Activated naive CD4-positive, alpha-beta T cell treated with anti-CD3 and anti-CD28 coated beads for 36 hours (primary cell): ENCODE data around the gene SNORC. TPM values are rescaled to one million over a fixed set of nuclear protein-coding genes. Genes with fewer than 3 reads are reported as not detected.
"Not testable (repeated sequence)": the region's sequence is repeated elsewhere in the genome, so short reads cannot be mapped to it uniquely, and the experiment has no call there.

Experiments used
- CTCF ChIA-PET: fragments of 350-600 bp; sonication (Branson Sonifier 250); formaldehyde crosslinking; loops from one replicate; lab custom pipeline; 2021; ENCODE audit warnings: antibody characterized with exemption; lab: Charles Lee
- DNase-seq: peaks from one replicate; pipeline ENCODE4 v3.0.0-alpha.2; 2020
- H3K27ac Mint-ChIP-seq: one replicate; pipeline ENCODE4 v1.8.0; 2021; ENCODE audit warnings: mild to moderate bottlenecking, mixed read lengths
- H3K27me3 Mint-ChIP-seq: one replicate; pipeline ENCODE4 v1.8.0; 2021; ENCODE audit warnings: low read depth, mixed read lengths
- H3K36me3 Mint-ChIP-seq: one replicate; pipeline ENCODE4 v1.8.0; 2021; ENCODE audit warnings: low read depth, mixed read lengths
- H3K4me1 Mint-ChIP-seq: one replicate; pipeline ENCODE4 v1.8.0; 2021; ENCODE audit warnings: low read depth, mixed read lengths
- H3K4me3 Mint-ChIP-seq: one replicate; pipeline ENCODE4 v1.8.0; 2021; ENCODE audit warnings: mild to moderate bottlenecking, moderate library complexity, mixed read lengths
- H3K9me3 Mint-ChIP-seq: one replicate; pipeline ENCODE4 v1.8.0; 2021; ENCODE audit warnings: mixed read lengths
- intact Hi-C: fragments of 100-400 bp; cut with micrococcal nuclease; formaldehyde crosslinking; loops from one replicate; pipeline ENCODE4 v1.15.1; 2023
- total RNA-seq, 2 experiments: library from RNA; stranded (reverse); gene quantifications; one replicate each; pipeline ENCODE4 v1.2.3, GENCODE V29; 2021

SNORC gene
- total RNA-seq, 2 experiments from 2014 or later = 0.72 to 1.1 TPM

DNA sequence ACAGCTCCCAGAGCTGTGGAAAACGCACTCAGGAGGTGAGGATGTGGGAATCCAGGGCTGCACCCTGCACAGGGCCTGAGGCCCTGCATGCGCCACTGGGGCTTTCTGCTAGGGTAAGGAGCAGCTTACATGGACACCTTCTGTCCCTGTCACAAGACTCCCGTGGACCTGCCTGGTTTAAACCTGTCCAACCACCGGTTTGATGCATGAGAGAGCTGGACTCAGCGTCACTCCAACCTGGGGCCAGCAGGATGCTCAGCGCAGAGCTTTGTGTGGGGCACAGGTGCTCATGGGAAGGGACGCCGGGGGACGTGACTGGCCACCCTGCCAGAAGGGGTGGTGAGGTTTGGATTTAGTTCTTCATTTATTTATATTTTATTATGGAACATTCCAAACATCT is 24.2 kb downstream of the SNORC start:
- Mint-ChIP-seq H3K4me3 (no peak overlapping the region), H3K27ac (no peak overlapping the region), H3K36me3 (no peaks in the 10 kb centered on the region), H3K4me1 (peaks cover 8% of the 10 kb centered on the region), H3K9me3 (no peaks in the 10 kb centered on the region), H3K27me3 (peaks cover 9% of the 10 kb centered on the region)
- no peak for DNase-seq
- intact Hi-C loops = no loop called here
- CTCF ChIA-PET = interaction anchor here (0.6 kb wide), 1 partner anchor 347 kb away, joined by 7 read pairs; no protein-coding TSS in a partner anchor

DNA sequence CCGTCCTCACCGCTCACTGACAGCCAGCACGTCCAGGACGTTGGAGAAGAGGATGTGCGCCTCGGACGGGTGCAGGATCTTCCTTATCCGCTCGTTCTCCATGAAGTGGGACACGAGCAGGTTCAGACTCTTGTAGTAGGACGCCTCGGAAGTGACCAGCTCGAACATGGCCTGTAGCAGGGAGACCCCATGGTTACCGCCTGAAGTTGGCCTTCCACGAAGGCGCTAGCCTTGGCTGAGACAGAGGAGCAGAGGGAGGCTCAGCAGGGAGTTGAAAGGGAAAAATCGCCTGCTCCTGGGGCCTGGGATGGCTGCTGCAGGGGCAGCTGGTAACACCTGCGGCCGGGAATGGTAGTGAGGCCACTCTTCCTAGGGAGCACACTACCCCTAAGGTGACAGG is 24.7 kb downstream of the SNORC start:
- intact Hi-C loops = no loop called here

DNA sequence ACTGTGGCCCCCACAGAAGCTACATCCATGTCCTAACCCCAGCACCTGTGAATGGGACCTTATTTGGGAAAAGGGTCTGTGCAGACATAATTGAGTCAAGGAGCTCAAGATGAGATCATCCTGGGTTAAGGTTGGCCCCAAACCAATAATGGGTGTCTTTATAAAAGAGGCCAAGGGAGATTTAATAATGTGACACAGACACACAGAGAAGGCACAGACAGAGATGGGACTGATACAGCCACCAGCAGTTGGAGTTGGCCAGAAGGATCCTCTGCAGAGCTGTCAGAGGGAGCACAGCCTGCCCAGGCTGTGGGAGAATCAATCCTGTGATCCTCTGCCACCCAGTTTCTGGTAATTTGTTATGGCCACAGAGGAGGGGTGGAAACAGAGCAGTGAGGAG is 26.0 kb downstream of the SNORC start:
- intact Hi-C loops = no loop called here
- Mint-ChIP-seq H3K27me3 (peaks cover 3% of the 10 kb centered on the region), H3K4me3 (no peak overlapping the region), H3K27ac (no peak overlapping the region), H3K36me3 (no peaks in the 10 kb centered on the region), H3K4me1 (peaks cover 8% of the 10 kb centered on the region), H3K9me3 (no peaks in the 10 kb centered on the region)
- CTCF ChIA-PET = no interaction called here
- no peak for DNase-seq

More for the DNA sequence above, 24.7 kb downstream of the SNORC start:
- H3K36me3 Mint-ChIP-seq = no peaks in the 10 kb centered on the region
- CTCF ChIA-PET = no interaction called here
- DNase-seq = no peak
- no peak overlapping the region for H3K4me3 Mint-ChIP-seq
- H3K27me3 Mint-ChIP-seq = peaks cover 9% of the 10 kb centered on the region
- no peak overlapping the region for H3K27ac Mint-ChIP-seq
- no peaks in the 10 kb centered on the region for H3K9me3 Mint-ChIP-seq
- peaks cover 8% of the 10 kb centered on the region for H3K4me1 Mint-ChIP-seq

DNA sequence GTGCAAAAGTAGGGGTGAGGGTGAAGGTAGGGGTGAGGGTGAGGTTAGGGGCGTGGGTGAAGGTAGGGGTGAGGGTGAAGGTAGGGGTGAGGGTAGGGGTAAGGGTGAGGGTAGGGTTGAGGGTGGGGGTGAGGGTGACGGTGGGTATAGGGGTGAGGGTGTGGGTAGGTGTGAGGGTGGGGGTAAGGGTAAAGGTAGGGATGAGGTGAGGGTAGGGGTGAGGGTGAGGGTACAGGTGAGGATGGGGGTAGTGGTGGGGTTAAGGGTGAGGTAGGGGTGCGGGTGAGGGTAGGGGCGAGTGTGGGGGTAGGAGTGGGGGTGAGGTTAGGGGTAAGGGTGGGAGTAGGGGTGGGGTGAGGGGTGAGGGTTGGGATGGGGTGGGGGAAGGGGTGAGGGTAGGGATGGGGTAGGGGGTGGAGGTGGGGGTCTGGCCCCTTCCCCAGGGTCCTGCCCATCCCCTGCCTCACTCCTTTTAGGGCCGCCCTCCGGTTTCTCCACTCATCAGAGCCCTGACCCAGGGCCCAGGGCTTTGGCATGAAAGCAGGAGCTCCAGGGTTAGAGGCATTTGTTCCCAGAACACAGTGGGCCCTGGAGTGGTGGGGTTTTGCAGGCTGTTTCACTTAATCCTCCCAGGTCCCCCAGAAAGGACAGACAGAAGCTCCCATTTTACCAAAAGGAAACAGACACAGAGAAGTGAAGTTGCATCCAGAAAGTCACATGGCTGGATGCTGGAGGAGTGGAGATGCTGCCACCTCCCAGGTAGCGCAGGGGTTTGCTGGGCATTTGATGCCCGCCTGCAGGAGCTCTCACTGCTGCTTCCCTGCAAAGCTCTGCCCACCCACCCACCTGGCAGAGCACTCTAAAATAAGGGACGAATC is 26.9 kb downstream of the SNORC start:
- Mint-ChIP-seq H3K36me3 (no peaks in the 10 kb centered on the region), H3K27me3 (no peaks in the 10 kb centered on the region), H3K9me3 (no peaks in the 10 kb centered on the region), H3K4me1 (peaks cover 8% of the 10 kb centered on the region), H3K27ac (no peak overlapping the region), H3K4me3 (no peak overlapping the region)
- DNase-seq = no peak
- intact Hi-C loops = no loop called here
- CTCF ChIA-PET = no interaction called here

DNA sequence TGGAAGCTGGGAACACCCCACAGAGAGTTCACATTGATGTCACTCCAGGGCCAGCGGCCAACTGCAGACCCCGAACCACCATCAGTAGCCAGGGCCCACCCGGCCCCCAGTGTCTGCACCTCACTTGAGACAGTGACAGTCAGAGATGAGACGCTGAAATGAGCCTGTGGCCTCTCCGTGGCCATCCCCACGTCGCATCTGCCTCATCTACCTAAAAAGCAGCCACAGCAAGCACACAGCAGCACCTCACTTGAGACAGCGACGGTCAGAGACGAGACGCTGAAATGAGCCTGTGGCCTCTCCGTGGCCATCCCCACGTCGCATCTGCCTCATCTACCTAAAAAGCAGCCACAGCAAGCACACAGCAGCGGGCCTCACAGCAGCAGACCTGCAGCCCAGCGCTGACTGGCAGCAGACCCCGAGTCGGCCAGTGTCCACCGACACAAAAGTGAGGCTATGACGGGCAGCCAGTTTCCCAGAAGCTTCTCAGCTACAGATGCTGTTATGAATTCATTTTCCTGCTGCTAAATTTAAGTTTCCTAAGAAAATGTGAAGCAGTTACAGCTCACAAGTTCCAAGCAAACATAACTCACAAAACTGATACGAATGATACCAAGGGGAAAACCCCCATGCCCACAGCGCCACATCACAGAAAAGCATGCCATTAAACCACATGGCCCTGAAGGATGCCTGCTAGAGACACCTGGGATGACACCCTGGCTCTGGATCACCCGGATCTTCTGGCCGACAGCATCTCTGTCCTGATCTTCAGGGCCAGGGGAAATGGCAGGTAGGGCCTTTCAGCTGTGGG is 27.7 kb downstream of the SNORC start:
- H3K9me3 Mint-ChIP-seq = no peaks in the 10 kb centered on the region
- peak; percentile 62 for DNase-seq
- intact Hi-C loops = no loop called here

DNA sequence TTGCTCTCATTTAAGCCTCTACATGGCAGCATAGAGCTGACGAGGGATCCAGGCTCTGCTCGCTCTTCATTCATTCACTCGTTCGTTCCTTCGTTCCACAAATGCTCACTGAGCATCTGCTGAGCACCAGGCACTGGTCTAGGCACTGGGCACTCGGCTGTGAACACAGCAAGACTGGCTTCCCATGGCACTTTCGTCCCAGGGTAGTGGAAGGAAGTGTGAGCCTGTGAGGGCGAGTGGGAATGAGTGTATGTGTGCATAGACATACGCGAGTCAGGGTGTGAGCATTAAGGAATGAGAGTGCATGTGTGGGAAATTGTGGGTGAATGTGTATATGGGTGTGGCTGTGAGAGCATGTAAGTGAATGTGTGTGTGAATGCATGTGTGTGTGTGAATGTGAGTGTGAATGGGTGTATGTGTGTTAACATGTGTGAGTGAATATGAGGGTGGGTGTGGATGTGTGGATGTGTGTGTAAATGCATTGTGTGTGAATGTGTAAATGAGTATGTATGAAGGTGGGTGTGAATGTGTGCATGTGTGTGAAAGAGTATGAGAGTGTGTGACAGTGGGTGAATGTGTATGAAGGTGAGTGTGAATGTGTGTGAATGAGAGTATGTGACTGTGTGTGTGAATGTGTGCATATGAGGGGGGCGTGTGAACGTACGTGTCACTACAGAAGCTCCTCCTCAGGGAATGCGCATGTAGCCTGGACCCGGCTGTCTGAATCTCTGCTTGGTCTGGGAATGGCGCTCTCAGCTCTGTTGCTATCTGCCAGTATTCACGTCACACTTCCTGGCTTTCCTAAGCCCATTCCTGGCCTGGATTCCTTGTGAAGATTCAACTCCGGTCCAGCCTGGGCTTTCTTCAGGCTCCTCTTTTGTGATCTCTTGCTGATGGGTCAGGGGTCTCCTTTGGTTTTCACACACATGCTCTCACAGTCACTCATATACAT is 28.8 kb downstream of the SNORC start:
- intact Hi-C loops = no loop called here
- Mint-ChIP-seq H3K4me3 (no peak overlapping the region), H3K36me3 (no peaks in the 10 kb centered on the region), H3K27me3 (no peaks in the 10 kb centered on the region), H3K9me3 (no peaks in the 10 kb centered on the region), H3K4me1 (peaks cover 8% of the 10 kb centered on the region), H3K27ac (no peak overlapping the region)
- CTCF ChIA-PET = no interaction called here
- DNase-seq = no peak

More for the DNA sequence above, 27.7 kb downstream of the SNORC start:
- Mint-ChIP-seq H3K27ac (no peak overlapping the region), H3K4me1 (peaks cover 8% of the 10 kb centered on the region), H3K36me3 (no peaks in the 10 kb centered on the region), H3K27me3 (no peaks in the 10 kb centered on the region), H3K4me3 (no peak overlapping the region)
- CTCF ChIA-PET = interaction anchor here (0.7 kb wide), 1 partner anchor 156 kb away, joined by 3 read pairs; no protein-coding TSS in a partner anchor

DNA sequence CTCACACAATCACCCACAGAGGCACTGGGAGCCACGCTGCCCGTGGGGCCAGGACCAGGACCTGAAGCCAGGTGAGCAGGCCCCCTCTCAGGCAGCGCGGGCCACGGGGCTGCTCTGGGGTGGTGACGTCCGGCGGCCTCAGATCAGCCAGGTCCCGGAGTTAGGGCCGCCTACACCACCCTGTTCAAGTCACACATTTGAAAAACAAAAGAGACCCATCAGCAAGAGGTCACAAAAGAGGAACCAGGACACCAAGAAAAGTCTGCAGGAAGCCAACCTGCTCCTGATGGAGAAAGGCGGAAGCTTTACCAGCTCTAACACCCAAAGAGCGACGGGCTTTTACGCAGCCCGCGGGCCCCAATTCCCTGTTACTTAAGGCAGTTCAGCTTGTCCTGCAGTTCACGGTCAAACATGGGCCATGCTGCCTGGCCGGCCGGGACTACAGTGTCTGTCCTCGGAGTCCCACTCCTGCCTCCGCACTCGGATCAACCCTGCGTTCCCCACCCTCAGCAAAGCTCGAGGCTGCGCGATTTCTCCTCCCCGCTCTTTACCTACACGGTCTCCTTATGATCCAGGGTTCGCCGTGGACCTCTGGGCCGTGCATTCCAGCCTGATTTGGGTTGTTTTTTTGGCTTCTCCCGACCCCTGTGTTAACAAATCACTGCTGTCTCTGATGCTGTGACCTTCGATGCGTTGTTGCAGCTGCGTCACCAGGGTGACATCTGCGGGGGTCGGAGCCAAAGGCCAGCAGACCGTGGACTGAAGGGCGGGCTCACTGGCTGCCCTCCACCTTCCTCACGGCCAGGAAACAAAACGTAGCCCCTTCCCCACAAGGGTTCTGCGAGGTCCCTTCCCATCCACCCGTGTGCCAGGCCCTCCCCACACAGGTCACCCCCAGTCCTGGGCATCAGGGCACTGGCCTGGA is 31.0 kb downstream of the SNORC start:
- no peak for DNase-seq
- intact Hi-C loops = no loop called here
- H3K9me3 Mint-ChIP-seq = no peaks in the 10 kb centered on the region
- peaks cover 8% of the 10 kb centered on the region for H3K4me1 Mint-ChIP-seq
- H3K36me3 Mint-ChIP-seq = no peaks in the 10 kb centered on the region
- no peaks in the 10 kb centered on the region for H3K27me3 Mint-ChIP-seq
- no peak overlapping the region for H3K27ac Mint-ChIP-seq
- CTCF ChIA-PET = no interaction called here
- no peak overlapping the region for H3K4me3 Mint-ChIP-seq

DNA sequence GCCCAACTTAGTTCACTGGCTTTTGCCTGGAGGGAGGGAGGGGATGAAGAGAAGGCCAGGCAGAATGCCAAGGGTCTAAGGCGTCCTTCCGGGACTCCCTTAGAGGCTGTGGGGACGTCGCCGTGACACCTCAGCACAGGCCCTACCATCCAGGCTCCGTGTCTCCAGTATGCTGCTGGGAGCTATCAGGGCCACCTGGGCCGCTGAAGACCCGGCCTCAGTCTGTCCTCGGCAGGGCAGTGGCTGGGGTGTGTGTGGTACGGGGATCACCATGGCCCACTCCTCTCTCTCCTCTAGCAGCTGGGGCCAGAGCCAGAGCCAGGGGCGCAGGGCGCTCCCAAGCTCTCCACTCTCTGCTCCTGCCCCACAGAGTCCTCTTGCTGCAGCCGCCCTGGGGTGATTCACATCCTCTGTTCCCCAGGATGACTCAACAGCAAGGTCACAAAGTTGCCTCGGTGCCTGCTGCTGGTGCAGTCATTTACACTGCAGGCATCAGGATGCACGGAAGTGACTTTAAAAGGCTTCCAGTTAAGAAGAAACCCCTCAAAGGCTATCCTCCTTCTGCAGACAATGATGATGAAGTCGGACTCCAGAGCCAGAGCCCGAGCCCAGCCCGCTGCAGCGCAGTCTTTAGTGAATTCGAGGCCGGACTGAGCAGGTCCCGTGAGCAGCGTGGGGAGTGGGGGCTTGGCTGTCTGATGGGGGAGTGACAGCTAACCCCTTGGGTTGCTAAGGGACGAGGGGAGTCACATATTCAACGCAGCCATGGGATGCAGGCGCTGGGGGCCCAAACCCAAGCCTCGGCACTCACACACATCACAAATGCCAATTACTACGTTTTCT is 31.9 kb downstream of the SNORC start:
- peak; percentile 53 for DNase-seq
- H3K27me3 Mint-ChIP-seq = no peaks in the 10 kb centered on the region
- H3K4me1 Mint-ChIP-seq = peaks cover 8% of the 10 kb centered on the region
- CTCF ChIA-PET = no interaction called here
- H3K9me3 Mint-ChIP-seq = no peaks in the 10 kb centered on the region
- intact Hi-C loops = no loop called here
- no peaks in the 10 kb centered on the region for H3K36me3 Mint-ChIP-seq
- no peak overlapping the region for H3K27ac Mint-ChIP-seq
- no peak overlapping the region for H3K4me3 Mint-ChIP-seq

DNA sequence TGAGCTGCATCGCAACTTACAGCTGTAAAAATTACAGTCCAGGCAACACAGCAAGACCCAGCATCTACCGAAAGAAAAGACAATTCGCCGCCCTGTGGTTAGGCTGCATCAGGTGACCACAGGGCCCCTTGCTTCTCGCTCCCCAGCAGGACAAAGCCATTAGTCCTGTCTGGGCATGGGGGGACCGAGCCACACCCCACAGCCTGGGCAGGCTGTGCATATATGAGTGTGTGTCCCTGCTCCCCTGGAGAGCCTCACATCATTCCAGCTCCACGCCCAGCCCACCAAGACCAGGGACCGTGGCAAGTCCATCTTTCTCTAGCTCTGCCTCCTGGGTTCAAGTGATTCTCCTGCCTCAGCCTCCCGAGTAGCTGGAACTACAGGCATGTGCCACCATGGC is 33.9 kb downstream of the SNORC start:
- Mint-ChIP-seq H3K4me1 (no peaks in the 10 kb centered on the region), H3K27me3 (peaks cover 3% of the 10 kb centered on the region), H3K9me3 (no peaks in the 10 kb centered on the region), H3K27ac (no peak overlapping the region), H3K36me3 (no peaks in the 10 kb centered on the region), H3K4me3 (no peak overlapping the region)
- no peak for DNase-seq
- intact Hi-C loops = no loop called here
- CTCF ChIA-PET = interaction anchor here (1.0 kb wide), 1 partner anchor 808 kb away, joined by 3 read pairs; the partner anchor contains the start of gene UGT1A5

DNA sequence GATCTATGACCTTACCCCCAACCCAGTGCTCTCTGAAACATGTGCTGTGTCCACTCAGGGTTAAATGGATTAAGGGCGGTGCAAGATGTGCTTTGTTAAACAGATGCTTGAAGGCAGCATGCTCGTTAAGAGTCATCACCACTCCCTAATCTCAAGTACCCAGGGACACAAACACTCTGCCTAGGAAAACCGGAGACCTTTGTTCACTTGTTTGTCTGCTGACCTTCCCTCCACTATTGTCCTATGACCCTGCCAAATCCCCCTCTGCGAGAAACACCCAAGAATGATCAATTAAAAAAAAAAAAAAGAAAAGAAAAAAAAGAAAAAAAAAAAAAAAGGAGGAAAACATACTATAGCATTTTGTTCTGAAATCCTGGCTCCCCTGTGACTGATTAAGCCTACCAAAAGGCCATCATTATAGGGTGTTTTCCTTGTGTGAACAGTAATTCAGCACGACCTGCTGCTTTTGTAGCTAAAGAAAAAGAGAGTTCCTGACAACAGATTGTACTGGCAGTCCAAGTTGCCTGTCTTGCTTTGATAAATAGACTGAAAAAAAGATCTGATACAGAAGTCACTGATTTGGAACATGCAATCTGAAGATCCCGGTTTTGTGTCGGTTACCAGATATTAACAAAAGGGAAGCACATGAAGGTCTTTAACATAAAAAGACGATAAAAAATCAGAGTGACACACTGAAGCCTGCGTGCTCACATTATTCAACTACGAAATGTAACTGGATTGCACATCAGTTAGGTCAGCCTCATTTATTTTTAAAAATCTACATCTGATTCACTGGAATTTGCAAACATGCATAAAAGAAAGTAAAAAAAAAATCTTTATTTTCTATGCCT is 37.0 kb downstream of the SNORC start:
- DNase-seq, H3K36me3 Mint-ChIP-seq, H3K27ac Mint-ChIP-seq, H3K4me3 Mint-ChIP-seq, CTCF ChIA-PET, intact Hi-C loops, H3K4me1 Mint-ChIP-seq: not testable (repeated sequence)
- Mint-ChIP-seq H3K27me3 (peaks cover 10% of the 10 kb centered on the region), H3K9me3 (peaks cover 10% of the 10 kb centered on the region)
